Measurements from ENCODE around the gene LHCGR.

The LHCGR gene

GRCh38 chr2:48728840-48729239 lies 26.7 kb downstream of the LHCGR start:
- no peak for DNase-seq (ENCODE audit: low read depth)
- H3K4me3 ChIP-seq (ENCODE audit: low read length), result no peak overlapping the region
- no peak for TF ChIP-seq CTCF (IDR thresholded peaks at IDR 0.05; ENCODE audit: insufficient read depth, low read depth, low read length, missing control alignments)

GRCh38 chr2:48728295-48728694 lies 27.2 kb downstream of the LHCGR start:
- no peak for TF ChIP-seq CTCF (IDR thresholded peaks at IDR 0.05; ENCODE audit: insufficient read depth, low read depth, low read length, missing control alignments)
- no peak for DNase-seq (ENCODE audit: low read depth)

GRCh38 chr2:48727560-48727959 lies 28.0 kb downstream of the LHCGR start:
- DNase-seq (ENCODE audit: low read depth), result peak; percentile 41
- H3K4me3 ChIP-seq (ENCODE audit: low read length), result no peak overlapping the region
- peak; percentile 35 for TF ChIP-seq CTCF (IDR thresholded peaks at IDR 0.05; ENCODE audit: insufficient read depth, low read depth, low read length, missing control alignments)

More at GRCh38 chr2:48728295-48728694, 27.2 kb downstream of the LHCGR start:
- no peak overlapping the region for H3K4me3 ChIP-seq (ENCODE audit: low read length)

- TF ChIP-seq CTCF (IDR thresholded peaks at IDR 0.05; ENCODE audit: insufficient read depth, low read depth, low read length, missing control alignments), result no peak
- no peak overlapping the region for H3K4me3 ChIP-seq (ENCODE audit: low read length)
- no peak for DNase-seq (ENCODE audit: low read depth)
Measured at GRCh38 chr2:48725696-48726494, 29.6 kb downstream of the LHCGR start.

- DNase-seq (ENCODE audit: low read depth), result no peak
- H3K4me3 ChIP-seq (ENCODE audit: low read length), result no peak overlapping the region
- TF ChIP-seq CTCF (IDR thresholded peaks at IDR 0.05; ENCODE audit: insufficient read depth, low read depth, low read length, missing control alignments), result no peak
Measured at GRCh38 chr2:48724278-48724677, 31.2 kb downstream of the LHCGR start.

GRCh38 chr2:48723129-48723528 lies 32.4 kb downstream of the LHCGR start:
- DNase-seq (ENCODE audit: low read depth), result peak; percentile 92
- no peak for TF ChIP-seq CTCF (IDR thresholded peaks at IDR 0.05; ENCODE audit: insufficient read depth, low read depth, low read length, missing control alignments)
- H3K4me3 ChIP-seq (ENCODE audit: low read length), result no peak overlapping the region

GRCh38 chr2:48722391-48722790 lies 33.1 kb downstream of the LHCGR start:
- H3K4me3 ChIP-seq (ENCODE audit: low read length), result no peak overlapping the region
- no peak for DNase-seq (ENCODE audit: low read depth)
- no peak for TF ChIP-seq CTCF (IDR thresholded peaks at IDR 0.05; ENCODE audit: insufficient read depth, low read depth, low read length, missing control alignments)

Data from epithelial cell of esophagus (primary cell).